H9 (cell line): ENCODE data around the gene TNXB. TPM values are rescaled to one million over a fixed set of nuclear protein-coding genes. Genes with fewer than 3 reads are reported as not detected.
"Not testable (repeated sequence)": the region's sequence is repeated elsewhere in the genome, so short reads cannot be mapped to it uniquely, and the experiment has no call there.

Experiments
- DNase-seq: peaks from one replicate; pipeline ENCODE4 v3.0.0-alpha.2; 2017
- H2AFZ ChIP-seq: one replicate; pipeline ENCODE4 v1.6.1; 2013; ENCODE audit warnings: mild to moderate bottlenecking, low read length, control low read depth, moderate library complexity
- H2AK5ac ChIP-seq: 2 replicates; pipeline ENCODE4 v1.6.1; 2013; ENCODE audit warnings: low read length, control low read depth, mixed read lengths; ENCODE audit not compliant: insufficient read length
- H2BK120ac ChIP-seq: one replicate; pipeline ENCODE4 v1.6.1; 2013; ENCODE audit warnings: low read depth, mild to moderate bottlenecking, low read length, control low read depth, inconsistent platforms; ENCODE audit not compliant: poor library complexity, severe bottlenecking
- H2BK12ac ChIP-seq: 2 replicates; pipeline ENCODE4 v1.6.1; 2013; ENCODE audit warnings: low read length, control low read depth, mixed read lengths, low read depth; ENCODE audit not compliant: insufficient read length
- H2BK15ac ChIP-seq: 2 replicates; pipeline ENCODE4 v1.6.1; 2013; ENCODE audit warnings: low read depth, low read length, control low read depth
- H2BK20ac ChIP-seq: one replicate; pipeline ENCODE4 v1.6.1; 2013; ENCODE audit warnings: low read depth, mild to moderate bottlenecking, low read length, control low read depth, inconsistent platforms; ENCODE audit not compliant: poor library complexity, severe bottlenecking
- H2BK5ac ChIP-seq: 2 replicates; pipeline ENCODE4 v1.6.1; 2013; ENCODE audit warnings: low read length, control low read depth, mixed read lengths; ENCODE audit not compliant: insufficient read length
- H3K14ac ChIP-seq: 2 replicates; pipeline ENCODE4 v1.6.1; 2013; ENCODE audit warnings: low read length, control low read depth; ENCODE audit not compliant: insufficient read depth
- H3K18ac ChIP-seq: 2 replicates; pipeline ENCODE4 v1.6.1; 2013; ENCODE audit warnings: low read depth, mild to moderate bottlenecking, mixed read lengths, low read length, control low read depth; ENCODE audit not compliant: insufficient read length
- H3K23ac ChIP-seq: 2 replicates; pipeline ENCODE4 v1.6.1; 2013; ENCODE audit warnings: low read length, control low read depth, mixed read lengths, low read depth; ENCODE audit not compliant: insufficient read length
- H3K23me2 ChIP-seq: 2 replicates; pipeline ENCODE4 v1.6.1; 2013; ENCODE audit warnings: low read depth, mild to moderate bottlenecking, mixed read lengths, low read length, control low read depth; ENCODE audit not compliant: insufficient read length, poor library complexity, severe bottlenecking
- H3K27ac ChIP-seq: 2 replicates; pipeline ENCODE4 v1.5.1; 2013; ENCODE audit warnings: low read length, control low read depth, mixed read lengths, low read depth; ENCODE audit not compliant: insufficient read length
- H3K27me3 ChIP-seq: 2 replicates; pipeline ENCODE4 v1.6.1; 2013; ENCODE audit warnings: low read length, control low read depth, inconsistent platforms; ENCODE audit not compliant: insufficient read depth
- H3K4ac ChIP-seq: 2 replicates; pipeline ENCODE4 v1.6.1; 2013; ENCODE audit warnings: low read depth, mild to moderate bottlenecking, control low read depth, inconsistent platforms, low read length, moderate library complexity
- H3K4me1 ChIP-seq: 2 replicates; pipeline ENCODE4 v1.6.1; 2013; ENCODE audit warnings: low read length, control low read depth, inconsistent platforms; ENCODE audit not compliant: insufficient read depth
- H3K4me2 ChIP-seq: 2 replicates; pipeline ENCODE4 v1.6.1; 2013; ENCODE audit warnings: low read length, control low read depth, mixed read lengths; ENCODE audit not compliant: insufficient read length, insufficient read depth
- H3K56ac ChIP-seq: 2 replicates; pipeline ENCODE4 v1.6.1; 2013; ENCODE audit warnings: low read depth, mild to moderate bottlenecking, mixed read lengths, low read length, control low read depth; ENCODE audit not compliant: insufficient read length
- H3K79me1 ChIP-seq: 2 replicates; pipeline ENCODE4 v1.6.1; 2013; ENCODE audit warnings: low read depth, mild to moderate bottlenecking, moderate library complexity, low read length, control low read depth, inconsistent platforms; ENCODE audit not compliant: insufficient read depth, poor library complexity, severe bottlenecking
- H3K79me2 ChIP-seq: 2 replicates; pipeline ENCODE4 v1.6.1; 2013; ENCODE audit warnings: low read length, control low read depth, inconsistent platforms; ENCODE audit not compliant: insufficient read depth
- H3K9ac ChIP-seq: 2 replicates; pipeline ENCODE4 v1.6.1; 2013; ENCODE audit warnings: low read length, control low read depth, mixed read lengths; ENCODE audit not compliant: insufficient read length; ENCODE audit errors: extremely low read depth
- H3K9me3 ChIP-seq: one replicate; pipeline ENCODE4 v1.6.1; 2013; ENCODE audit warnings: low read depth, low read length, inconsistent platforms; ENCODE audit not compliant: control insufficient read depth
- H3T11ph ChIP-seq: one replicate; pipeline ENCODE4 v1.6.1; 2013; ENCODE audit warnings: mild to moderate bottlenecking, low read length, control low read depth, inconsistent platforms
- H4K20me1 ChIP-seq: one replicate; pipeline ENCODE4 v1.6.1; 2013; ENCODE audit not compliant: control insufficient read depth, insufficient read length, insufficient read depth
- H4K5ac ChIP-seq: 2 replicates; pipeline ENCODE4 v1.6.1; 2013; ENCODE audit warnings: low read depth, mild to moderate bottlenecking, mixed read lengths, low read length, control low read depth; ENCODE audit not compliant: insufficient read length
- H4K8ac ChIP-seq: replicated peaks from 2 replicates; pipeline ENCODE4 v1.6.1; 2013; ENCODE audit warnings: low read length, control low read depth, mixed read lengths, low read depth; ENCODE audit not compliant: insufficient read length
- H4K91ac ChIP-seq: 2 replicates; pipeline ENCODE4 v1.6.1; 2013; ENCODE audit warnings: low read depth, mild to moderate bottlenecking, moderate library complexity, mixed read lengths, low read length, control low read depth; ENCODE audit not compliant: insufficient read length
- H3K27ac Mint-ChIP-seq, 3 experiments: 2 replicates in 2 of 3; 3 replicates in 1 of 3; pipeline ENCODE4 v1.8.0; 2020 to 2021; ENCODE audit warnings: mixed read lengths in 3 of 3, mild to moderate bottlenecking in 1 of 3, moderate library complexity in 1 of 3
- H3K27me3 Mint-ChIP-seq: 2 replicates; pipeline ENCODE4 v1.8.0; 2021; ENCODE audit warnings: low read depth, mild to moderate bottlenecking, moderate library complexity, mixed read lengths
- H3K36me3 Mint-ChIP-seq, 3 experiments: 2 replicates in 2 of 3; 3 replicates in 1 of 3; pipeline ENCODE4 v1.8.0; 2020 to 2021; ENCODE audit warnings: low read depth in 3 of 3, mixed read lengths in 3 of 3; ENCODE audit not compliant: insufficient read depth in 1 of 3
- H3K4me1 Mint-ChIP-seq, 2 experiments: 2 replicates each; pipeline ENCODE4 v1.8.0; 2020; ENCODE audit warnings: mixed read lengths in 2 of 2
- H3K4me3 Mint-ChIP-seq, 2 experiments: 2 replicates in 1 of 2; 3 replicates in 1 of 2; pipeline ENCODE4 v1.8.0; 2020 to 2021; ENCODE audit warnings: mild to moderate bottlenecking in 2 of 2, mixed read lengths in 2 of 2, moderate library complexity in 1 of 2
- H3K9me3 Mint-ChIP-seq, 2 experiments: 2 replicates in 1 of 2; 3 replicates in 1 of 2; pipeline ENCODE4 v1.8.0; 2020; ENCODE audit warnings: mild to moderate bottlenecking in 2 of 2, mixed read lengths in 2 of 2, moderate library complexity in 1 of 2
- WGBS: extraction: QIAGEN DNeasy Blood & Tissue Kit; methylation state at CpG from one replicate; pipeline ENCODE4 v1.1.7; 2013; ENCODE audit warnings: missing lambda C conversion rate, low lambda C conversion rate, mixed read lengths; ENCODE audit not compliant: insufficient read length; ENCODE audit errors: extremely low coverage; 5-methylcytosine and 5-hydroxymethylcytosine counted together
- total RNA-seq: library from RNA; stranded (reverse); gene quantifications from 2 replicates; pipeline ENCODE4 v1.2.1, GENCODE V29; 2021

TNXB gene
- total RNA-seq, 1 experiment from 2014 or later: 5.0 TPM

DNA sequence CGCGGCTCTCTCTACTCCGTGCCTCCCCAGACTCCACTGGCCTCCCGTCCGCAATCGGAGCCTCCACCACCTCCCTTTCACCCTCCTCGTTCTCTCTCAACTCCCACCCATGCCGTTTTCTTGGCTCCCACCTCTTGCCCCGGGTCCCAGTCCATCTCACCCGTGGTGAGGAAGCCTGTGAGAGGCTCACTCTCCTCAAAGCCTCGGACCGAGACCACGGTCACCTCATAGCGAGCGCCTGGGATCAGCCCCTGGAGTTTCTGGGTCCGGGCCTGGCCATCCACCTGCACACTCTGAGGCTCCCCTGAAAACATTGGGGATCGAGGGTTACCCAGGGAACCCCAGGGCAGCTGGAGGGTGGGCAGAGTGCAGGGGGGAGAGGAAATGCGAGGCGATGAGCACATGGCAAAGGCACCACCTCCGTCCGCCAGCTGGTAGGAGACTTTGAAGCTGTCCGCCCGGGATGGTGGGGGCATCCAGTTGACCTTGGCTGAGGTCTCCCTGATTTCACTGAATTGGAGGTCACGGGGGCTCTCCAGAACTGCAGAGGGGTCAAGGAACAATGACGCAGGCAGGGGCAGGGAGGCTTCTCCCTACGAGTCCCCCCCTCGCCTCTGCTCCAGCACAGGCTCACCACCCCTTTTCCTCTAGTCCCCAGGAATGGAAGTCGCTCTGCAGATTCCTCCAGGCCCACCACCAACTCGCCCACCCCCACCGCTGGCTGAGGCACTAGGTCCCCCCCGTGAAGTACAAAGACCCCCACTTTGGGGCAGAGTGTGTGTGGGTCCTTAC, 65.4 kb downstream of the TNXB start:
- H3K23me2 ChIP-seq, H3K18ac ChIP-seq, H3K36me3 Mint-ChIP-seq, H3K9ac ChIP-seq, H3K23ac ChIP-seq, H2BK12ac ChIP-seq, H2AK5ac ChIP-seq, H3K56ac ChIP-seq, H3K27ac ChIP-seq, H2BK120ac ChIP-seq, DNase-seq, H2BK20ac ChIP-seq, H3K27me3 ChIP-seq, H4K20me1 ChIP-seq, H4K91ac ChIP-seq, H3K9me3 Mint-ChIP-seq, H3K27ac Mint-ChIP-seq, H3K79me1 ChIP-seq, H3K4me2 ChIP-seq, H3K9me3 ChIP-seq, H2AFZ ChIP-seq, H2BK15ac ChIP-seq, H2BK5ac ChIP-seq, H3K79me2 ChIP-seq, H3K27me3 Mint-ChIP-seq, H4K8ac ChIP-seq, H4K5ac ChIP-seq, H3K14ac ChIP-seq, H3K4me1 ChIP-seq, H3T11ph ChIP-seq, H3K4ac ChIP-seq, H3K4me3 Mint-ChIP-seq: not testable (repeated sequence)
- no CpG with 5 or more reads among the region's 31 CpGs for WGBS
- H3K4me1 Mint-ChIP-seq: peaks cover 2 to 11% of the 10 kb centered on the region in 2 experiments; a peak in 3 of 4 replicates

DNA sequence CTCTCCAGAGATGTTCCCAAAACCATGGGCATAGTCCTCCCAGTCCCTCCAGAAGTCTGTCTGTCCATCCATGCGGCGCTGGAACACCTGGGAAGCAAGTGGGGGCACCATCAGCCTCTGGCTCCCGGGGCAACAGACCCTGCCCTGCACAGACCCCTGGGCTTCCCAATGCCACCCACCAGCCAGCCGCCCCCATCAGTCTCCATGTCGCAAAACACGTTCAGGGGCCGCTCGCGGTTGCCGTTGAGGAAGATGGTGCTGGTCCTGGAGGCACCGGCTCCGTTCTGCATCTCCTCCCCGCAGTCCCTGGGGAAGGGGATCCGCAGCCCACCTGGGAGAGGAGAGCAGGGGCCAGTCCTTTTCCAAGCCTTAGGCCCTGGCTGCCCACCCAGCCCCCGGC, 66.9 kb downstream of the TNXB start:
- not testable (repeated sequence) for H4K20me1 ChIP-seq, H3K18ac ChIP-seq, H4K5ac ChIP-seq, H3K23ac ChIP-seq, H3T11ph ChIP-seq, H4K91ac ChIP-seq, H2BK120ac ChIP-seq, H3K27ac ChIP-seq, H3K27me3 ChIP-seq, H3K4ac ChIP-seq, H3K79me1 ChIP-seq, H2BK15ac ChIP-seq, H3K14ac ChIP-seq, H3K23me2 ChIP-seq, H3K79me2 ChIP-seq, H3K9ac ChIP-seq, H3K4me1 ChIP-seq, H3K27ac Mint-ChIP-seq, H2AK5ac ChIP-seq, DNase-seq, H3K9me3 ChIP-seq, H2AFZ ChIP-seq, H2BK12ac ChIP-seq, H2BK20ac ChIP-seq, H3K36me3 Mint-ChIP-seq, H3K4me3 Mint-ChIP-seq, H3K56ac ChIP-seq, H3K27me3 Mint-ChIP-seq, H3K9me3 Mint-ChIP-seq, H4K8ac ChIP-seq, H3K4me1 Mint-ChIP-seq, H2BK5ac ChIP-seq, H3K4me2 ChIP-seq
- no CpG with 5 or more reads among the region's 15 CpGs for WGBS
